IPS-NIHi11 (cell line): Measurements from ENCODE around the gene WDR62.

ENCODE experiments used
- DNase-seq: peaks from one replicate; pipeline ENCODE4 v3.0.0; 2012; ENCODE audit warnings: mixed read lengths, low spot score

WDR62 gene

GRCh38 chr19:36140304-36141038 lies 85.8 kb downstream of the WDR62 start:
- DNase-seq = peak; percentile 77

- DNase-seq = peak; percentile 92
Measured at GRCh38 chr19:36141039-36141927, 86.6 kb downstream of the WDR62 start.

GRCh38 chr19:36142046-36142445 lies 87.3 kb downstream of the WDR62 start:
- no peak for DNase-seq

GRCh38 chr19:36142496-36142895 lies 87.8 kb downstream of the WDR62 start:
- DNase-seq = no peak

- no peak for DNase-seq
Measured at GRCh38 chr19:36144624-36145023, 89.9 kb downstream of the WDR62 start.

- no peak for DNase-seq
Measured at GRCh38 chr19:36149673-36150406, 95.1 kb downstream of the WDR62 start.

GRCh38 chr19:36150586-36150985 lies 95.9 kb downstream of the WDR62 start:
- no peak for DNase-seq

GRCh38 chr19:36151144-36152018 lies 96.7 kb downstream of the WDR62 start:
- DNase-seq = peak; percentile 49

GRCh38 chr19:36152019-36152351 lies 97.3 kb downstream of the WDR62 start:
- peak; percentile 26 for DNase-seq

GRCh38 chr19:36152352-36153091 lies 97.8 kb downstream of the WDR62 start, which contains the start of gene COX7A1:
TSS of gene COX7A1 (minus strand) at chr19:36152447. CDS start at chr19:36152407, 40 bp downstream.
- DNase-seq = peak; percentile 44

GRCh38 chr19:36153126-36153525 lies 98.4 kb downstream of the WDR62 start:
- DNase-seq = no peak
